Stimulated activated CD4-positive, alpha-beta T cell treated with anti-CD3 and anti-CD28 coated beads, Interleukin-2, amount 100 ng/mL, for 24 hours (primary cell): ENCODE measurements around the gene SLC35D3.
"Not testable (repeated sequence)": the region's sequence is repeated elsewhere in the genome, so short reads cannot be mapped to it uniquely, and the experiment has no call there.

Experiments
- DNase-seq, 2 donors: peaks; one replicate each; pipeline ENCODE4 v3.0.0-alpha.2; 2020

The SLC35D3 gene, protein sequence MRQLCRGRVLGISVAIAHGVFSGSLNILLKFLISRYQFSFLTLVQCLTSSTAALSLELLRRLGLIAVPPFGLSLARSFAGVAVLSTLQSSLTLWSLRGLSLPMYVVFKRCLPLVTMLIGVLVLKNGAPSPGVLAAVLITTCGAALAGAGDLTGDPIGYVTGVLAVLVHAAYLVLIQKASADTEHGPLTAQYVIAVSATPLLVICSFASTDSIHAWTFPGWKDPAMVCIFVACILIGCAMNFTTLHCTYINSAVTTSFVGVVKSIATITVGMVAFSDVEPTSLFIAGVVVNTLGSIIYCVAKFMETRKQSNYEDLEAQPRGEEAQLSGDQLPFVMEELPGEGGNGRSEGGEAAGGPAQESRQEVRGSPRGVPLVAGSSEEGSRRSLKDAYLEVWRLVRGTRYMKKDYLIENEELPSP

DNA sequence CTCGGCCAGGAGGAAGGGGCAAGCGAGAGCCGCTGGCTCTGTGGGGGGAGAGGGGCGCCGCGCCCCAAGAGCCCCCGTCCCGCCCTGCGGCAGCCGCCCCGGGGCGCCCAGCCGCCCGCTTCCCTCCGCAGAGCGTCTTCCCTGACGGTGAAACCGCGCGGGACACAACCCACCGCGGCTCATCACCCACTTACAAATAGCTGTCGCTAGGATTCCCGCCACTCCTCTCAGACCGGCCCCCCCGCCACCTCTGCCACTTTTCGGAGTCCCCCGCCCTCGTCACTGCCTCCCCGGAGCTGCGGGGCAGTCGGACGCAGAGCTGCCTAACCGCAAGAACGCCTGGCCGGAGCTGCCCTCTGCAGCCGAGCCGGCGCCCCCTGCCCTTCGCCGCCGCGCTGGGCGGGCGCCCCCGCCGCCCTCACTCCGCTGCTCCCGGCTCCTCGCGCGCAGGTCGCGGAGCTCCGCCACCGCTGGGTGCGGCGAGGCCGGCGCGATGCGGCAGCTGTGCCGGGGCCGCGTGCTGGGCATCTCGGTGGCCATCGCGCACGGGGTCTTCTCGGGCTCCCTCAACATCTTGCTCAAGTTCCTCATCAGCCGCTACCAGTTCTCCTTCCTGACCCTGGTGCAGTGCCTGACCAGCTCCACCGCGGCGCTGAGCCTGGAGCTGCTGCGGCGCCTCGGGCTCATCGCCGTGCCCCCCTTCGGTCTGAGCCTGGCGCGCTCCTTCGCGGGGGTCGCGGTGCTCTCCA lies at the start of gene SLC35D3:
Gene SLC35D3 (plus strand): TSS at position 366 of the 749 bp plus-strand sequence. CDS start 128 bp downstream, at position 494.
- DNase-seq: peak in 1 of 2 donors; percentile 31

DNA sequence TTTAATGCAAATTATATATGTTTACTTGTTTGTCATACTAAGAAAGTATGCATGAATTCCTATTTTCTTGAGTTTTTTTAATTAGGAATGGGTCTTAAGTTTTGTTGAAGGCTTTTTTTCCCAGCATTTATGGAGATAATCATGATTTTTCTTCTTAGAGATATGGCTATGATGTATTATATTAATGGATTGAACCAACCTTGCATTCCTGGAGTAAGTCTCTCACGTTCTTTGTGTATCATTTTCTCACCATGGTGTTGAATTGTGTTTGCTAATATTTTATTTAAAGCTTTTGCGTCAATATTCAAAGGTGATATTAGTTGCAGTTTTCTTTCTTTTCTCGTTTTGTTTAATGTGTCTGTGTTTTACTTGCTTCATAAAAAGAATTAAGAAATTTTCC lies 48.4 kb upstream of the SLC35D3 start:
- no peak for DNase-seq

DNA sequence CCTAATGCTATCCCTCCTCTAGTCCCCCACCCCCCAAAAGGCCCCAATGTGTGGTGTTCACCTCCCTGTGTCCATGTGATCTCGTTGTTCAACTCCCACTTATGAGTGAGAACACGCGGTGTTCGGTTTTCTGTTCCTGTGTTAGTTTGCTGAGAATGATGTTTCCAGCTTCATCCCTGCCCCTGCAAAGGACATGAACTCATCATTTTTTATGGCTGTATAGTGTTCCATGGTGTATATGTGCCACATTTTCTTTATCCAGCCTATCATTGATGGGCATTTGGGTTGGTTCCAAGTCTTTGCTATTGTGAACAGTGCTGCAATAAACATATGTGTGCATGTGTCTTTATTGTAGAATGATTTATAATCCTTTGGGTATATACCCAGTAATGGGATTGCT lies 45.6 kb upstream of the SLC35D3 start:
- not testable (repeated sequence) for DNase-seq

GRCh38 chr6:136880748-136881460 lies 41.2 kb upstream of the SLC35D3 start:
- no peak for DNase-seq

- no peak for DNase-seq
These were observed 36.0 kb upstream of the SLC35D3 start for GRCh38 chr6:136886091-136886490.

DNA sequence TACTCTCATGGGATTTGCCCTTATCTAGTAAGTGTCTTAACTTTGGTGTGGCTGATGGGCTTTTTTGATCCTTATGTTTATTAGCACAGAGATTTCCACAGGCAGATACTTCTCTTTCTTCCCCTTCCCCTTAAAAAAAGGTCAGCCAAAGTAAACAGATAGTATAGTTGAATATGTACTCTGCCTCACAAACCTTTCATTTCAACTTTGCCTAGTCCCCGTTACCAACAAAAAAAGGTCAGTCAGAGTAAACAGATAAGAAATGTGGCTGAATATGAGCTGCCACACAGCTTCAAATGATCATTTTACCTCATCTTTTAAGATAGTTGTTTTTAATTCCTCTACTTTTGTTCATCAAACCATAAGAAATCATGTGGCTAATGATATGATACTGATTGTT lies 34.1 kb upstream of the SLC35D3 start:
- DNase-seq: no peak

DNA sequence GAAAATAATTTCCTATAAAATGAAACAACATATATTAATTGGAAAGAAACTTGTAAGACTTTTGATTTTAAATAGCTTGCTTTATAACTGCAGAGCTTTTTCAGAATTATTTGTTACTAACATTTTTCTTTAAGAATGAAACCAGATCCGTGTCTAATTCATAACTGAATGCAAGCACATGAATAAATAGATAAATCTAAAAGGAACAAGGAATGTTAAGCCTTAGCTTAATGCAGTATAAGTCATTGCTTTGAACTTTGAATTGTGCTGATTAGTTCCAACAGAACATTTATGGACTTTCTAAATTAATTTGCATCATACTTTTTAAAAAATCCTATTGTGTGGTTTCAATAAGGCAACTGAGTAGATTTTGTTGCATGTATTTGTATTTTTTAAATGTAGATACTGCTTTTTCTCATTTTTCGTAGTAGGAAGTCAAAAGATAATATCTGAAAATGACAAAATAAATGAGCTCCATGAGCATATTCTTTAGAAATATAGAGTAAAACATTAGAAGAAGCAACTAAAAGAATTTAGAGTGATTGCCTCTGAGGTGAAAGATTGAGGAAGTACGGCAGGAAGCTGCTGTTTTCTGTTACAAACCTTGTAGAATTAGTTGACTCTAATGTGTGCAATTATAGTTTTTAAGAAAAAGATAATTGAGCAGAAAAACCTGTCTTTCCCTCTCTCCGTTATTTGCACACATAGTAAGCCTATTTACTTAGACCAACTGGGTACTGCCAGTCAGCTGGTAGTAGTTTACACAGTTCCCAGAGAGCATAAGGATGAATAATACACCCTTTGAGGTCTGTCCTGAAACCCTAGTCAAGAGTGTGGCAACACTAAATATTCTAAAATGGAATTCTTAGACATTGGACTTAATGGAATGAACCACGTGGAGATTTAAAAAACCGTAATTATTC lies 32.6 kb upstream of the SLC35D3 start:
- DNase-seq: no peak

- no peak for DNase-seq
These were observed 31.8 kb upstream of the SLC35D3 start for GRCh38 chr6:136890194-136890839.

DNA sequence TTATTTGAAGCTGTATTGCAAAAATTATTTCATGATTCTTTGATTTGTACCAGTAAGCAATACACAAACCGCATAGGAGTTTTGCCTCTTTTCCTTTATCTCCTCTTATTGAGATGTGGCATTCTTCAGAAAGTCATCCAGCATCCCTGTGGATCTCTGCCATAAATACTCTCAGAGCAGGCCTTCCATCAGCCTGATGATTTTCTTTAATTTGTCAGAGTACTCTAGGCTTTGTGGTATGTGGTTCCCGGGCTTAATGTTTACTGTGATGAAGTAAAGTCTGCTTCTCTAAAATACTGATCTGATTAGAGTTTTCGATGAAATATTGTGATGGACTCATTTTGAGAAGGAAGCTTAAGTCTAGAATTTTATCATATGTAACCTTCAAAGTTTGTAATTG lies 31.1 kb upstream of the SLC35D3 start:
- DNase-seq: no peak

DNA sequence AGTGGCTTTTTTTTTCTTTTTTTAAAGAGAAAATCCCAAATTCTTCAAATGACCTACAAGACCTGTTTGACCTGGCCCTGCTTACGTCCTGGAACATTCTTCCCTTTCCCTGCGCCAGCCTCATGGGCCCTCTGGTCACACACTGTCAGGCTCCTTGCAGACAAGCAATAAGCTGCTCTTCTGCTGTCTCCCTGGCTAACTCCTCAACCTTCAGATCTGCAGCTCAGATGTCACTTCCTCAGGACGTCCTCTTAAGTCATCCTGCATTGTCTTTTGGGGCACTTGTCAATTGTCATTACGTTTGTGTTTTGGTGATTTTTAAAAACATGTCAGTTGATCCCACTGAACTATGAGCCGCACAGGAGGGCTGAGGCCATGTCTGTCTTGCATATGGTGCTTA lies 28.9 kb upstream of the SLC35D3 start:
- no peak for DNase-seq

DNA sequence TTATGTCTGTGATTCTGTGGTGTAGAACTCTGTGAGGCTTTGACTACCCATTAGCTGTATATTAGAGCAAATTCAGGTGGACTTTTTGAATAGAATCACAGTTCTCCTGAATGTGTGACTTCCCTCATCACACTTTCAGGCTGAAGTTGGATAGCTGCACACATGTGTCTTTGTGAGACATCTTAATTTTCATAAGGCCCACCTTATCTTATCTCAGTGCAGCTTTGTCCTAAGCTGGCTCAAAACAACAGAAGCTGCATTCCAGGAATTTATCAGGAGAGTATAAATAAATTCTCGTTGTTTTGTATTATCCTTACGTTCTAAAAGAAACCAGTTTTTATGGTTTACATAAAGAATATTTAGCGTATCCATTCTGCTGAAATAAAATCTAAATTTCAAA lies 26.2 kb upstream of the SLC35D3 start:
- no peak for DNase-seq

DNA sequence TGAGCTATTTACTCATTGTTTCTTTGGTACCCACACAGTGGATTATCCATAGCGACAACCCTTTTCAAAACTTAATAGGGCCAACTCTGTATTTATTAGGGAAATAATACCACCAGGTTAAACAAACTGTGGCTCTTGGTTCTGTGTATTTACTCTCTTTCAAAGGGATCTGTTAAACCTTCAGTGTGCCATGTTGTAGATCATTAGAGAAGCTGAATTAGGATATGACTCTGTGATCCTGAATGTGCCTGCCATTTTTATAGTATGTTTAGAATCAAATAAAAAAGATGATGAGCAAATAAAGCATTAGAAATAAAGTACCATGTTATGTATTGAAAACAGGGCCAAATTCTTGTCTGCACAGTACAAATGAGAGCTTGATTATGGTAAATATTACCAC lies 25.0 kb upstream of the SLC35D3 start:
- no peak for DNase-seq

GRCh38 chr6:136901212-136901784 lies 20.8 kb upstream of the SLC35D3 start:
- DNase-seq: no peak

GRCh38 chr6:136904477-136904876 lies 17.6 kb upstream of the SLC35D3 start:
- DNase-seq: not testable (repeated sequence)

DNA sequence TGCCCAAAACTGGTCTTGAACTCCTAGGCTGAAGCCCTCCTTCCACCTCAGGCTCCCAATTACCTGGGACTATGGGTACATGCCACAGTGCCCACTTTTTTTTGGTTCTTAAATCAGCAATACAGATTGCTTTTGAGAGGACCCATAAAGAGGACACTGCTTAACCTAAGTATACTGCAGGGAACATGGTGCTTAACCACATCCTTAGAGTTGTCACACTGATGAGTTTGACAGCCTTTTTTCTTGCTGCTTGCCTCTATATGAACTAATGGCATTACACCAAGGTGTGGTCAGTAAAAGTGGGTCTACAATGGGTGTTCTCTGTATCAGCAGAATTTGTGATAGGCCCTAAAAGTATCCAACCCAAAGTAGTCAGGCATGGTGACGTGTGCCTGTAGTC lies 7.2 kb upstream of the SLC35D3 start:
- no peak for DNase-seq

GRCh38 chr6:136918706-136919105 lies 3.4 kb upstream of the SLC35D3 start:
- DNase-seq: no peak

DNA sequence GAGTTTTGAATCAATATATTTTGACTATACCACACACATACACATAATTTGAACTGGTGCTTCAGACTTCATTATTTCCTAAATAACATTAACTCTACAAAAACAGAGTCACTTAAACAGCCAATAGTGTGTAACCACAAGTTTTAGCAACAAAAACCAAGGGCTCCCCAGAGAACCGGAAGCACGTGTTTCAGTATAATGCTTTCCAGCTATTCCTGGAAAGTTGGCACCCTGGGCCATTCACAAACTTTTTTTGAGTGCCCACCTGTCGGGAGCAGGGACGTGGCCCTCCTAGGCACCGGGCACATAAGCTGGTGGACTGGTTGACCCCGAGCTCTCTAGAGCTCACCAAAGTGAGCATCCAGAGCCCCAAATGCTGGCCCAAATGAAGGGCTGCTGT lies 1.9 kb upstream of the SLC35D3 start:
- DNase-seq: no peak

- peak in 1 of 2 donors; percentile 40 for DNase-seq
These were observed 1.3 kb upstream of the SLC35D3 start for GRCh38 chr6:136920671-136921380.

DNA sequence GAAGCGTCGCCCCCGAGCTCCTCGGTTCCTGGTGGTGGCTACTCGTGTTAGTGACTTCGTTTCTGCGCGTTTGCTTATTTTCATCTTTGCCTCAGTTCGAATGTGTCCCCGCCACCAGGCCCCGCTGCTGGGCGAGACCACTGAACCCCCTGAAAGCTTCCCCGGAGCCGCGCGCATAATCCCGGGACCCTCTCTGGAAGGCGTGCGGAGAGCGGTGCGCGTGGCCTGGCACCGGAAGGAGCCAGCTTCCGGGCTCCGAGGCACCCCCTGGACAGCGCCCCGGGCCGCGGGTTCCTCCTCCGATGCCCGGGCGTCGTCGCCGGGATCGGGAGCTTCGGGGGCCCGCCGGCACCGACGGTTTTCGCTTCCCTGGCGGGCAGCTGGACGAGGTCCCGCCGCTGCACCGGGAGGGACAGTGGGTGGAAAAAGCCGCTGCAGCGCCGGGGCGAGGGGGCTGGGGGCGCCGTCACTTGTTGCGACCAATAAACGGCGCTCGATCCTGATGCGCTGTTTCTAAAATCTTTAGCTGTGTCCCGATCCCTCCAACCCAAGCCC lies 643 bp upstream of the SLC35D3 start:
- DNase-seq: peak in 1 of 2 donors; percentile 15

- DNase-seq: peak in 1 of 2 donors; percentile 26
These were observed 545 bp downstream of the SLC35D3 start for GRCh38 chr6:136922685-136923006.
